HUES6 (cell line): ENCODE data around the gene MAPK12.

Source experiments
- H3K27ac ChIP-seq: 2 replicates; pipeline ENCODE4 v1.7.0; 2013; ENCODE audit warnings: low read depth, mild to moderate bottlenecking, low read length, inconsistent platforms
- H3K27me3 ChIP-seq: 2 replicates; pipeline ENCODE4 v1.6.1; 2013; ENCODE audit warnings: low read length; ENCODE audit not compliant: control insufficient read depth, insufficient read depth
- H3K36me3 ChIP-seq: 2 replicates; pipeline ENCODE4 v1.6.1; 2013; ENCODE audit warnings: low read length; ENCODE audit not compliant: control insufficient read depth, insufficient read depth
- H3K4me1 ChIP-seq: 2 replicates; pipeline ENCODE4 v1.6.1; 2013; ENCODE audit warnings: low read length; ENCODE audit not compliant: control insufficient read depth, insufficient read depth
- H3K4me3 ChIP-seq: 2 replicates; pipeline ENCODE4 v1.5.1; 2013; ENCODE audit warnings: low read depth, low read length
- H3K9ac ChIP-seq: one replicate; pipeline ENCODE4 v1.6.1; 2013; ENCODE audit warnings: mild to moderate bottlenecking, low read length
- H3K9me3 ChIP-seq: 2 replicates; pipeline ENCODE4 v1.6.1; 2013; ENCODE audit warnings: low read depth, low read length; ENCODE audit not compliant: control insufficient read depth, insufficient read depth

The MAPK12 gene

DNA sequence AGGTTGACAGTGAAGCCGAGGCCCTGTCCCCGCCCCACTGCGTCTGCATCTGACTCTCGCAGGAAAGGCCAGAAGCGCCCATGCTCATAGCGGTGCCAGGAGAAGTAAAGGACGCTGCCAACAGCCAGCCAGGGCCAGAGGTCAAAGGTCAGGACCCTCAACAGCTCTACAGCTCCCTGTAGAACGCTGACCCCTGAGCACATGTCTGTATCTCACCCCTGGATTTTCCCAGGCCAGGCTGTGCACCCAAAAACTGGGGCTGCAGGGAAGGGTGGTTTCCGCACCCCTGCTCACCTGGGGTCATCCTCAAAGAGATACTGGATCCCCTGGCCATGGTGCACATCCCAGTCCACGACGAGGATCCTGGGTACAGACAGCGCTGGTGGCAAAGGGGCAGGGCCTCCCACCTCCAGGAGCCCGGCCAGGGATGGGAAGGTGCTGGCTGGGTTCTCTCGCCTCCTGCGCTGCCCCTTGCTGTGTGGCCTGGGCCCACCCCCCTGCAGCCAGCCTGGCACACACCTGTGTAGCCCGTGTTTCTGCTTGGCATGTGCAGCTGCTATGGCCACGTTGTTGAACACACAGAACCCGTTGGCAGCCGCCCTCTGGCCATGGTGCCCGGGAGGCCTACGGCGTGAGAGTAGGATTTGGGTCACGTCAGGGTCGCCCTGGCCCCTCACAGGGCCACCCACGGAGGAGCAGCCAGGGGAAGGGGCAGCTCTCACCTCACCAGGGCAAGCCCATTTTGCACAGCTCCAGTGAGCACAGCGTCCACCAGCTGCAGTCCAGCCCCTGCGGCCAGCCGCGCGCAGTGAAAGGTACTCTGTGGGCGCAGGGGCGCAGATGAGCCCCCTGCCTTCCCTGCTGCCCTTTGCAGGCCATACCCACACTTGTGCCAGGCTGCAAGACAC lies 11.9 kb downstream of the MAPK12 start:
- Histone ChIP-seq H3K27ac (no peak overlapping the region), H3K9ac (no peak overlapping the region), H3K27me3 (no peaks in the 10 kb centered on the region), H3K9me3 (no peaks in the 10 kb centered on the region), H3K4me1 (peaks cover 17% of the 10 kb centered on the region), H3K4me3 (peak overlapping the region; percentile 83; the same call in 1 of the 2 replicates), H3K36me3 (peaks cover 14% of the 10 kb centered on the region)

GRCh38 chr22:50248196-50249081 lies 13.0 kb downstream of the MAPK12 start:
- no peak overlapping the region for H3K4me3 ChIP-seq
- H3K4me1 ChIP-seq = peaks cover 24% of the 10 kb centered on the region
- no peak overlapping the region for H3K9ac ChIP-seq
- no peak overlapping the region for H3K27ac ChIP-seq
- H3K36me3 ChIP-seq = peaks cover 10% of the 10 kb centered on the region
- no peaks in the 10 kb centered on the region for H3K27me3 ChIP-seq
- no peaks in the 10 kb centered on the region for H3K9me3 ChIP-seq

GRCh38 chr22:50247748-50248147 lies 13.7 kb downstream of the MAPK12 start:
- Histone ChIP-seq H3K36me3 (peaks cover 10% of the 10 kb centered on the region), H3K9ac (no peak overlapping the region), H3K27me3 (no peaks in the 10 kb centered on the region), H3K4me3 (no peak overlapping the region), H3K27ac (no peak overlapping the region), H3K9me3 (no peaks in the 10 kb centered on the region), H3K4me1 (peaks cover 24% of the 10 kb centered on the region)

DNA sequence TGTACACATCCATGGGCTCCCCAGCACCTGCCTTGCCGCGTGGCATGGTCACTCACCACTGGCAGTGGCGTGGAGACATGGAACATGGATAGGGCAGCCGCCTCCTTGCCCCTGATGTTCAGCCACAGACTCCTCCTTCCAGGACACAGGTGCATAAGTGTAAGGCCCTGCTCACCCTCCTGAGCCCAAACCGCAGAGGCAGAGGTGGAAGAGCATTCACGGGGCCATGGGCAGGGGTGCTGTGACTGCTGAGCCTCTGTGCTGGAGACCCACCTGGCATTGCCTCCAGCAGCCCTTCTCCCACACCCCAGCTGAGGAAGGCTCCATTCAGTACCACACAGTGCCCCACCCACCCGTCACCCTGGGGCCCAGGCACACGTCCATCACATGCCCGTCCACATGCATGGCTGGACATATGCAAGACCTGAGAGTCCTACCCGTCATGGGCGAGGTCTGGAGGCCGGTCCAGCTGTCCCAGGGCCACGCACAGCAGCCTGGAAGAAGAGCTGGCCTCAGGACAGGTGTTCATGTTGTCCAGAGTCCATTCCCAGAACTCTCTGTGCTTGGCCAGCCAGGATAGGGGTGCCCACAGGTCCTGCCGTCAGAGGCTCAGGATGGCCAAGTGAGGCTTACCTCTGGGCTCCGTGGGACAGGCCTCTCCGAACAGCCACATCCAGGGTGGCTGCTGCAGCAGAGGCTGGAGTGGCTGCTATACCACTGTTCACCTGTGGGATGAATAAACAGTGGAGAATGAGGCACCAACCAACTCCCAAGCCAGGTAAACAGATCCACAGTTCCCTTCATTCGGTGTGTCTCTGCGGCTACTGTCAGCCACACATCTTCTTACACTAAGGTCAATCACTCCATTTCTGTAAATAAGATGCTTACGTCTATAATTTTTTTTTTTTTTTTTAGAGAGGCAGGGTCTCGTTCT lies 15.0 kb downstream of the MAPK12 start:
- H3K27ac ChIP-seq = no peak overlapping the region
- peaks cover 18% of the 10 kb centered on the region for H3K4me1 ChIP-seq
- no peak overlapping the region for H3K9ac ChIP-seq
- H3K9me3 ChIP-seq = no peaks in the 10 kb centered on the region
- no peaks in the 10 kb centered on the region for H3K27me3 ChIP-seq
- peak overlapping the region; percentile 87; the same call in 1 of the 2 replicates for H3K4me3 ChIP-seq
- peaks cover 10% of the 10 kb centered on the region for H3K36me3 ChIP-seq

- H3K4me3 ChIP-seq = peak overlapping the region; percentile 87
- H3K36me3 ChIP-seq = peaks cover 10% of the 10 kb centered on the region
- peak overlapping the region; percentile 56 for H3K27ac ChIP-seq
- peak overlapping the region; percentile 94 for H3K9ac ChIP-seq
- H3K9me3 ChIP-seq = no peaks in the 10 kb centered on the region
- peaks cover 18% of the 10 kb centered on the region for H3K4me1 ChIP-seq
- H3K27me3 ChIP-seq = no peaks in the 10 kb centered on the region
Observed at GRCh38 chr22:50245214-50246072, 16.0 kb downstream of the MAPK12 start.

DNA sequence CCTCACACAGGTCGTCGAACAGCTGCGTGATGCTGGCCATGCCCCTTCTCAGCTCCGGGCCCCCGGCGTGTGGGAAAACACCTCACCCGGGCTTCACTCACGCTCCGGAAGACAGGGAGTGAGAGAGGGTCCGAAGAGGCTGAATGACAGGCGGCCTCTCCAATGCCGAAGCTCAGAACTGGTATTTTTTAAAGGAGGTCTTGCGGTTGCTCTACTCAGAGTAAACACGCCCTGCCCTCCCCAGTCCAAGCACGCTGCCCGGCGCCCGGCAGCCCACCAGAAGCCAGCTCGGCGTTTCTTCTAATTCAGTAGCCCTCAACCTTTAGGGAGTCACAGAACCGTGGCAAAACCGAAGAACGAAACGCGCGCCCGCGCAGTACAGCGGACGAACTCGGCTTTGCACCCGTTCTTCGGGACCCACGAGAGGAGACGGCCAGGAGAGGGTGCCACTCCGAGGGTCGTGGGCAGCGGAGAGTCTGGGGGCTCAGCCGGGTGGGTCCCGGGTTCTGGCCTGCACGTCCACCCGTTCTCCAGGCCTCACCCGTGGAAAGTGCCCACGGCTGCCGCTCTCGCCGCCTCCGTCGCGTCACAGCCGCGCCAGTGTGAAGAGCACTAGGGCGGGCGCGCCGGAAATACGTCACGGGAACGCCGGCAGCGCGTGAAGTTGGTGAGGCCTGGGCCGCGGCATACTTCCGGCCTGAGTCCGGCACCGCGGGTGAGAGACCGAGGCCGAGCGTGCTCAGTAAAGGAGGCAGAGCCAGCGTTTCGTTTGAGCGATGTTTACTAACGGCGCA lies 16.9 kb downstream of the MAPK12 start, which contains the start of gene TUBGCP6:
Gene TUBGCP6, minus strand, starts transcription at position 604 of the 794 bp plus-strand sequence. Its CDS starts 564 bp downstream, at position 40.
- Histone ChIP-seq H3K27me3 (no peaks in the 10 kb centered on the region), H3K9ac (peak within 1 kb of the TSS; percentile 94), H3K36me3 (peaks cover 18% of the 10 kb centered on the region), H3K27ac (peak within 1 kb of the TSS; percentile 56), H3K4me1 (peaks cover 13% of the 10 kb centered on the region; the same call in 1 of the 2 replicates), H3K4me3 (peak within 1 kb of the TSS; percentile 87), H3K9me3 (no peaks in the 10 kb centered on the region)

- peaks cover 13% of the 10 kb centered on the region; the same call in 1 of the 2 replicates for H3K4me1 ChIP-seq
Observed at GRCh38 chr22:50243685-50244419, 17.6 kb downstream of the MAPK12 start.

GRCh38 chr22:50242406-50242949 lies 19.0 kb downstream of the MAPK12 start:
- Histone ChIP-seq H3K4me1 (peaks cover 13% of the 10 kb centered on the region; the same call in 1 of the 2 replicates), H3K36me3 (peaks cover 22% of the 10 kb centered on the region), H3K27me3 (no peaks in the 10 kb centered on the region), H3K9ac (no peak overlapping the region), H3K27ac (no peak overlapping the region), H3K9me3 (no peaks in the 10 kb centered on the region), H3K4me3 (peak overlapping the region; percentile 12; the same call in 1 of the 2 replicates)

More at GRCh38 chr22:50243685-50244419, 17.6 kb downstream of the MAPK12 start:
- Histone ChIP-seq H3K9ac (peak overlapping the region; percentile 94), H3K27me3 (no peaks in the 10 kb centered on the region), H3K27ac (no peak overlapping the region), H3K36me3 (peaks cover 22% of the 10 kb centered on the region), H3K9me3 (no peaks in the 10 kb centered on the region), H3K4me3 (peak overlapping the region; percentile 87)
